Type B pancreatic cell (in vitro differentiated cells): ENCODE results near the gene FMN1. TPM values are rescaled to one million over a fixed set of nuclear protein-coding genes. Genes with fewer than 3 reads are reported as not detected.

Experiments
- DNase-seq: peaks from one replicate; pipeline ENCODE4 v3.0.0; 2021; ENCODE audit warnings: mixed read lengths; ENCODE audit not compliant: unreplicated experiment; ENCODE audit errors: extremely low spot score
- H3K27ac Mint-ChIP-seq: 2 replicates; pipeline ENCODE4 v1.8.0; 2021; ENCODE audit warnings: mild to moderate bottlenecking, mixed read lengths
- H3K27me3 Mint-ChIP-seq: 2 replicates; pipeline ENCODE4 v1.8.0; 2021; ENCODE audit warnings: mixed read lengths
- H3K36me3 Mint-ChIP-seq: 2 replicates; pipeline ENCODE4 v1.8.0; 2021; ENCODE audit warnings: mixed read lengths
- H3K4me1 Mint-ChIP-seq: one replicate; pipeline ENCODE4 v1.8.0; 2021; ENCODE audit warnings: mixed read lengths; ENCODE audit not compliant: unreplicated experiment
- H3K4me3 Mint-ChIP-seq: 2 replicates; pipeline ENCODE4 v1.8.0; 2021; ENCODE audit warnings: mild to moderate bottlenecking, mixed read lengths
- H3K9me3 Mint-ChIP-seq: 2 replicates; pipeline ENCODE4 v1.8.0; 2021; ENCODE audit warnings: mixed read lengths
- total RNA-seq: library from RNA; stranded (reverse); gene quantifications from 2 replicates; pipeline ENCODE4 v1.2.1, GENCODE V29; 2021; ENCODE audit warnings: low replicate concordance
- TF ChIP-seq, protein P1 (sequence below): fragments of 200-600 bp; sonication (generic); conservative IDR thresholded peaks from 2 replicates; pipeline ENCODE4 v1.5.0; 2021; ENCODE audit warnings: antibody characterized with exemption, mild to moderate bottlenecking

Gene FMN1
- total RNA-seq, 1 donor from 2014 or later: 22.1 TPM

DNA sequence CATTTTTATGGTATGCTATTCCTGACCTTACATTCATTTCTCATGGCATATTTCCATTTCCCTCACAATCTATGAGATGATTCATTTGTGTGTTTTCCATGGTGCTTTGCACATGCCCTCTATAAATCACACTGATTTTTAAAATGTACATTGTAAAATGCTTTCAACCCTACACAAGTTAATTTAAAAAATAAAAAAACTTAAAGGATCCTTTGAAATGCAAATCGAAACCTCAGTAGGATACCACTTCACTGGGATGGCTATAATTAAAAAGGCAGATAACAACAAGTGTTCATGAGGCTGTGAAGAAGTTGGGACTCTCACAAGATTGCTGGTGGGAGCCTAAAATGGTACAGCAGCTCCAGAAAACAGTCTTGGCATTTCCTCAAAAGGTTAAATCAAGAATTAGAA lies 83.5 kb downstream of the FMN1 start:
- Mint-ChIP-seq H3K27me3 (no peaks in the 10 kb centered on the region), H3K9me3 (peaks cover 17% of the 10 kb centered on the region), H3K36me3 (peaks cover 14% of the 10 kb centered on the region), H3K4me3 (no peak overlapping the region), H3K27ac (no peak overlapping the region), H3K4me1 (peaks cover 35% of the 10 kb centered on the region)
- no peak for DNase-seq
- TF ChIP-seq, protein P1, sequence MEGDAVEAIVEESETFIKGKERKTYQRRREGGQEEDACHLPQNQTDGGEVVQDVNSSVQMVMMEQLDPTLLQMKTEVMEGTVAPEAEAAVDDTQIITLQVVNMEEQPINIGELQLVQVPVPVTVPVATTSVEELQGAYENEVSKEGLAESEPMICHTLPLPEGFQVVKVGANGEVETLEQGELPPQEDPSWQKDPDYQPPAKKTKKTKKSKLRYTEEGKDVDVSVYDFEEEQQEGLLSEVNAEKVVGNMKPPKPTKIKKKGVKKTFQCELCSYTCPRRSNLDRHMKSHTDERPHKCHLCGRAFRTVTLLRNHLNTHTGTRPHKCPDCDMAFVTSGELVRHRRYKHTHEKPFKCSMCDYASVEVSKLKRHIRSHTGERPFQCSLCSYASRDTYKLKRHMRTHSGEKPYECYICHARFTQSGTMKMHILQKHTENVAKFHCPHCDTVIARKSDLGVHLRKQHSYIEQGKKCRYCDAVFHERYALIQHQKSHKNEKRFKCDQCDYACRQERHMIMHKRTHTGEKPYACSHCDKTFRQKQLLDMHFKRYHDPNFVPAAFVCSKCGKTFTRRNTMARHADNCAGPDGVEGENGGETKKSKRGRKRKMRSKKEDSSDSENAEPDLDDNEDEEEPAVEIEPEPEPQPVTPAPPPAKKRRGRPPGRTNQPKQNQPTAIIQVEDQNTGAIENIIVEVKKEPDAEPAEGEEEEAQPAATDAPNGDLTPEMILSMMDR: no peak

DNA sequence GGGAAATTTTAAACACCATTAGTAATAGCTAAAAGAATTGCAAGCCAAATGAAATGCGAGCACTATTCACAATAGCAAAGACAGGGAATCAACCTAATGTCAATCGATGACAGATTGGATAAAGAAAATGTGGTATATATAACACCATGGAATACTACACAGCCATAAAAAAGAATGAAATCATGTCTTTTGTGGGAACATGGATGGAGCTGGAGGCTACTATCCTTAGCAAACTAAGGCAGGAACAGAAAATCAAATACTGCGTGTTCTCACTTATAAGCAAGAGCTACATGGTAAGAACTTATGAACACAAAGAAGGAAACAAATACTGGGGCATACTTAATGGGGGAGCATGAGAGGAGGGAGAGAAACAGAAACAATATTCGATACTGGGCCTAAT lies 85.2 kb downstream of the FMN1 start:
- Mint-ChIP-seq H3K27ac (no peak overlapping the region), H3K27me3 (peaks cover 2% of the 10 kb centered on the region), H3K4me3 (no peak overlapping the region), H3K9me3 (peaks cover 17% of the 10 kb centered on the region), H3K36me3 (peaks cover 10% of the 10 kb centered on the region), H3K4me1 (peaks cover 27% of the 10 kb centered on the region)
- no peak for DNase-seq
- TF ChIP-seq, protein P1: no peak

- no peak for DNase-seq
- peaks cover 22% of the 10 kb centered on the region for H3K4me1 Mint-ChIP-seq
- peaks cover 17% of the 10 kb centered on the region for H3K9me3 Mint-ChIP-seq
- H3K27me3 Mint-ChIP-seq: peaks cover 2% of the 10 kb centered on the region
- no peak overlapping the region for H3K4me3 Mint-ChIP-seq
- H3K36me3 Mint-ChIP-seq: peaks cover 10% of the 10 kb centered on the region
- H3K27ac Mint-ChIP-seq: no peak overlapping the region
- TF ChIP-seq, protein P1: no peak
These were observed 86.0 kb downstream of the FMN1 start for GRCh38 chr15:33108518-33108917.

GRCh38 chr15:33107950-33108349 lies 86.6 kb downstream of the FMN1 start:
- peaks cover 17% of the 10 kb centered on the region for H3K9me3 Mint-ChIP-seq
- H3K27me3 Mint-ChIP-seq: peaks cover 2% of the 10 kb centered on the region
- H3K27ac Mint-ChIP-seq: no peak overlapping the region
- no peak for DNase-seq
- H3K4me3 Mint-ChIP-seq: no peak overlapping the region
- H3K36me3 Mint-ChIP-seq: peaks cover 10% of the 10 kb centered on the region
- TF ChIP-seq, protein P1: no peak
- H3K4me1 Mint-ChIP-seq: peaks cover 19% of the 10 kb centered on the region

DNA sequence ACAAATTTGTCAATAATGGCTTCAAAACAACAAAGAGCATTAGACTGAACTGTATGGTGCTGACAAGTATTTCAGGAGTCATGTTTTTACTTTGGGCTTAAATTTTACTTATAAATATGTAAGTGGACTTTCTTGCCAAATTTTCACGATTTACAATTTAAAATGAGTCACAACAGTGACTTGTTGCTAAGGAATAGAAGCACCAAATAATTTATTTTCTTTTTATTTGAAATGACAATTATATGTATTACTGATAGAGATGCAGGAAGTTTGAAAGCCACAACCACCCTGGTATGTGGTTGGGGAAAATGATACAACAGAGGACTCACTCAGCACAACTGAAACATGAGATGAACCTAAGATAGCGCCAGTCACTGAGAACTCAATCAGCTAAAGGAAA lies 90.3 kb downstream of the FMN1 start:
- H3K27ac Mint-ChIP-seq: no peak overlapping the region
- TF ChIP-seq, protein P1: no peak

GRCh38 chr15:33101036-33101435 lies 93.5 kb downstream of the FMN1 start:
- H3K4me3 Mint-ChIP-seq: no peak overlapping the region
- DNase-seq: no peak
- peaks cover 3% of the 10 kb centered on the region for H3K36me3 Mint-ChIP-seq
- no peak overlapping the region for H3K27ac Mint-ChIP-seq
- TF ChIP-seq, protein P1: no peak
- H3K27me3 Mint-ChIP-seq: peaks cover 2% of the 10 kb centered on the region
- H3K9me3 Mint-ChIP-seq: no peaks in the 10 kb centered on the region
- peaks cover 15% of the 10 kb centered on the region for H3K4me1 Mint-ChIP-seq

More for the DNA sequence above, 90.3 kb downstream of the FMN1 start:
- DNase-seq: no peak
- H3K36me3 Mint-ChIP-seq: peaks cover 10% of the 10 kb centered on the region
- peaks cover 12% of the 10 kb centered on the region for H3K9me3 Mint-ChIP-seq
- peaks cover 19% of the 10 kb centered on the region for H3K4me1 Mint-ChIP-seq
- H3K27me3 Mint-ChIP-seq: peaks cover 2% of the 10 kb centered on the region
- no peak overlapping the region for H3K4me3 Mint-ChIP-seq
